ENCODE results near the gene ADISSP.

Gene ADISSP

DNA sequence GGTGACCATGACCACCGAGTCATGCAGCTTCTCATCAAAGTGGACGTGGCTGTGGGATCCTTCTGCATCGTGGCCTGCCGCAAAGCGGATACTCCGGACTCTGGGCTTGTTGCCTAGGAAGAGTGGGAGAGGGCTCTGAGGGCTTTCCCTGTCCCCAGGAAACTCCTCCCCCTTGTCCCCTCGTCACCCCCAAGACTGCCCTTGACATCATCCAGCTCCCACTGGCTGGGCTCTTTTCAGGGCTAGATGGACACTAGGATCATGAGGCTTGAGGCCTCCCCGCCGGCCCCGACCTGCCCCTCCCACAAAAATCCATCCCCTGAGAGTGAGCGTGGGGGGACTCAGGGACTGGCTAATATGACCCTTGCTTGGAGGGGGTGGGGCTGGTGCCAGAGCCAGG is 9.0 kb downstream of the ADISSP start (continued):
- TF ChIP-seq ZNF302 (tag by site-specific recombination; IDR thresholded peaks at IDR 0.05; ENCODE audit: low read depth) (no peak), ZFP41 (tag by site-specific recombination; IDR thresholded peaks at IDR 0.05; ENCODE audit: borderline replicate concordance) (no peak), GLI4 (tag by site-specific recombination; IDR thresholded peaks at IDR 0.05) (no peak), MYNN (tag by site-specific recombination; IDR thresholded peaks at IDR 0.05; ENCODE audit: borderline replicate concordance) (no peak), ZNF768 (tag by site-specific recombination; IDR thresholded peaks at IDR 0.05) (no peak), ZNF623 (tag by site-specific recombination; IDR thresholded peaks at IDR 0.05) (no peak), KLF8 (tag by site-specific recombination; IDR thresholded peaks at IDR 0.05) (no peak), YY1 (tag by site-specific recombination; IDR thresholded peaks at IDR 0.05) (no peak)
- TF ChIP-seq, protein P1, sequence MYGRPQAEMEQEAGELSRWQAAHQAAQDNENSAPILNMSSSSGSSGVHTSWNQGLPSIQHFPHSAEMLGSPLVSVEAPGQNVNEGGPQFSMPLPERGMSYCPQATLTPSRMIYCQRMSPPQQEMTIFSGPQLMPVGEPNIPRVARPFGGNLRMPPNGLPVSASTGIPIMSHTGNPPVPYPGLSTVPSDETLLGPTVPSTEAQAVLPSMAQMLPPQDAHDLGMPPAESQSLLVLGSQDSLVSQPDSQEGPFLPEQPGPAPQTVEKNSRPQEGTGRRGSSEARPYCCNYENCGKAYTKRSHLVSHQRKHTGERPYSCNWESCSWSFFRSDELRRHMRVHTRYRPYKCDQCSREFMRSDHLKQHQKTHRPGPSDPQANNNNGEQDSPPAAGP (tag by site-specific recombination; IDR thresholded peaks at IDR 0.05) = no peak
- TF ChIP-seq, protein P2, sequence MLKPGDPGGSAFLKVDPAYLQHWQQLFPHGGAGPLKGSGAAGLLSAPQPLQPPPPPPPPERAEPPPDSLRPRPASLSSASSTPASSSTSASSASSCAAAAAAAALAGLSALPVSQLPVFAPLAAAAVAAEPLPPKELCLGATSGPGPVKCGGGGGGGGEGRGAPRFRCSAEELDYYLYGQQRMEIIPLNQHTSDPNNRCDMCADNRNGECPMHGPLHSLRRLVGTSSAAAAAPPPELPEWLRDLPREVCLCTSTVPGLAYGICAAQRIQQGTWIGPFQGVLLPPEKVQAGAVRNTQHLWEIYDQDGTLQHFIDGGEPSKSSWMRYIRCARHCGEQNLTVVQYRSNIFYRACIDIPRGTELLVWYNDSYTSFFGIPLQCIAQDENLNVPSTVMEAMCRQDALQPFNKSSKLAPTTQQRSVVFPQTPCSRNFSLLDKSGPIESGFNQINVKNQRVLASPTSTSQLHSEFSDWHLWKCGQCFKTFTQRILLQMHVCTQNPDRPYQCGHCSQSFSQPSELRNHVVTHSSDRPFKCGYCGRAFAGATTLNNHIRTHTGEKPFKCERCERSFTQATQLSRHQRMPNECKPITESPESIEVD (tag by site-specific recombination; IDR thresholded peaks at IDR 0.05) = no peak

DNA sequence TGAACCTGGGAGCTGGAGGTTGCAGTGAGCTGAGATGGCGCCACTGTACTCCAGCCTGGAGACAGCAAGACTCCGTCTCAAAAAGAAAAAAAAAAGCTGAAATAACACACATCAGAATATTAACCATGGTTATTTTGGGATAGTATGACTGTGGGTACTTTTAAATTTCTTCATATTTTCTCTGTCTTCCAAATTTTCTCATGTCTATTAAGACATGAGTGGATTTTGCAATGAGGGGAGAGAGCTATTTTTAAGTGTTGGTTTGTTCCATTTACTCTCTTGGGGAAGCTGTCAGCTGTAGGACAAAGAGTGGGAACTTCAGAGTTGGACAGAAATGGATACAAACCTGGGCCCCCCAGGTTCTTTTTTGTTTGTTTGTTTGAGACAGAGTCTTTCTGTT is 10.3 kb downstream of the ADISSP start:
- Histone ChIP-seq H3K36me3 (ENCODE audit: control insufficient read depth in 2 of 2, insufficient read depth in 1 of 2, low read length in 2 of 2) (peaks cover 0 to 65% of the 10 kb centered on the region in 2 experiments; a peak in 2 of 3 replicates), H3K9me3 (ENCODE audit: control insufficient read depth, insufficient read depth, low read depth, low read length) (no peaks in the 10 kb centered on the region), H3K27ac (ENCODE audit: extremely low read depth, low read depth, low read length) (no peak overlapping the region), H3K4me1 (ENCODE audit: control insufficient read depth, insufficient read depth, low read length) (0 out of 2 replicates have a peak, but pooled peaks cover 2% of the 10 kb centered on the region), H3K4me3 (ENCODE audit: low read depth, low read length) (no peak overlapping the region)
- ChIA-PET POLR2A (interaction anchor here (0.6 to 1.7 kb wide), 3 partner anchors 10 to 84 kb away, joined by 3 to 9 read pairs (median 4); partner anchors contain the start of genes ADISSP and CDC25B), CTCF (interaction anchor here (0.6 to 2.9 kb wide), 9 partner anchors 9 to 315 kb away, joined by 3 to 12 read pairs (median 4); partner anchors contain the start of genes ADISSP and SPEF1)
- TF ChIP-seq MYNN (tag by site-specific recombination; IDR thresholded peaks at IDR 0.05; ENCODE audit: borderline replicate concordance) = no peak
- TF ChIP-seq ZFP69B (tag by site-specific recombination; IDR thresholded peaks at IDR 0.05) = no peak
- TF ChIP-seq, protein P3, sequence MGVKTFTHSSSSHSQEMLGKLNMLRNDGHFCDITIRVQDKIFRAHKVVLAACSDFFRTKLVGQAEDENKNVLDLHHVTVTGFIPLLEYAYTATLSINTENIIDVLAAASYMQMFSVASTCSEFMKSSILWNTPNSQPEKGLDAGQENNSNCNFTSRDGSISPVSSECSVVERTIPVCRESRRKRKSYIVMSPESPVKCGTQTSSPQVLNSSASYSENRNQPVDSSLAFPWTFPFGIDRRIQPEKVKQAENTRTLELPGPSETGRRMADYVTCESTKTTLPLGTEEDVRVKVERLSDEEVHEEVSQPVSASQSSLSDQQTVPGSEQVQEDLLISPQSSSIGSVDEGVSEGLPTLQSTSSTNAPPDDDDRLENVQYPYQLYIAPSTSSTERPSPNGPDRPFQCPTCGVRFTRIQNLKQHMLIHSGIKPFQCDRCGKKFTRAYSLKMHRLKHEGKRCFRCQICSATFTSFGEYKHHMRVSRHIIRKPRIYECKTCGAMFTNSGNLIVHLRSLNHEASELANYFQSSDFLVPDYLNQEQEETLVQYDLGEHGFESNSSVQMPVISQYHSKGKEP (tag by site-specific recombination; IDR thresholded peaks at IDR 0.05) = no peak
- no peak for TF ChIP-seq ZNF132 (tag by site-specific recombination; IDR thresholded peaks at IDR 0.05; ENCODE audit: borderline replicate concordance)
- TF ChIP-seq ZBTB1 (tag by site-specific recombination; IDR thresholded peaks at IDR 0.05) = no peak
- TF ChIP-seq ZNF350 (tag by site-specific recombination; IDR thresholded peaks at IDR 0.05) = no peak
- TF ChIP-seq, protein P4, sequence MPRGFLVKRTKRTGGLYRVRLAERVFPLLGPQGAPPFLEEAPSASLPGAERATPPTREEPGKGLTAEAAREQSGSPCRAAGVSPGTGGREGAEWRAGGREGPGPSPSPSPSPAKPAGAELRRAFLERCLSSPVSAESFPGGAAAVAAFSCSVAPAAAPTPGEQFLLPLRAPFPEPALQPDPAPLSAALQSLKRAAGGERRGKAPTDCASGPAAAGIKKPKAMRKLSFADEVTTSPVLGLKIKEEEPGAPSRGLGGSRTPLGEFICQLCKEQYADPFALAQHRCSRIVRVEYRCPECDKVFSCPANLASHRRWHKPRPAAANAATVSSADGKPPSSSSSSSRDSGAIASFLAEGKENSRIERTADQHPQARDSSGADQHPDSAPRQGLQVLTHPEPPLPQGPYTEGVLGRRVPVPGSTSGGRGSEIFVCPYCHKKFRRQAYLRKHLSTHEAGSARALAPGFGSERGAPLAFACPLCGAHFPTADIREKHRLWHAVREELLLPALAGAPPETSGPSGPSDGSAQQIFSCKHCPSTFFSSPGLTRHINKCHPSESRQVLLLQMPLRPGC (tag by site-specific recombination; IDR thresholded peaks at IDR 0.05) = no peak
- TF ChIP-seq RBAK (tag by site-specific recombination; IDR thresholded peaks at IDR 0.05) = no peak
- no peak for TF ChIP-seq ZNF221 (tag by site-specific recombination; IDR thresholded peaks at IDR 0.05; ENCODE audit: borderline replicate concordance)
- TF ChIP-seq ZNF664 (tag by site-specific recombination; IDR thresholded peaks at IDR 0.05) = no peak
- no peak for TF ChIP-seq OSR2 (tag by site-specific recombination; IDR thresholded peaks at IDR 0.05)
- TF ChIP-seq ZNF311 (tag by site-specific recombination; IDR thresholded peaks at IDR 0.05; ENCODE audit: borderline replicate concordance) = no peak
- TF ChIP-seq ZNF76 (tag by site-specific recombination; IDR thresholded peaks at IDR 0.05; ENCODE audit: borderline replicate concordance, low read depth) = no peak
- no peak for TF ChIP-seq ZNF777 (tag by site-specific recombination; IDR thresholded peaks at IDR 0.05; ENCODE audit: borderline replicate concordance)
- no peak for TF ChIP-seq ZNF202 (tag by site-specific recombination; IDR thresholded peaks at IDR 0.05; ENCODE audit: borderline replicate concordance)
- TF ChIP-seq, protein P5, sequence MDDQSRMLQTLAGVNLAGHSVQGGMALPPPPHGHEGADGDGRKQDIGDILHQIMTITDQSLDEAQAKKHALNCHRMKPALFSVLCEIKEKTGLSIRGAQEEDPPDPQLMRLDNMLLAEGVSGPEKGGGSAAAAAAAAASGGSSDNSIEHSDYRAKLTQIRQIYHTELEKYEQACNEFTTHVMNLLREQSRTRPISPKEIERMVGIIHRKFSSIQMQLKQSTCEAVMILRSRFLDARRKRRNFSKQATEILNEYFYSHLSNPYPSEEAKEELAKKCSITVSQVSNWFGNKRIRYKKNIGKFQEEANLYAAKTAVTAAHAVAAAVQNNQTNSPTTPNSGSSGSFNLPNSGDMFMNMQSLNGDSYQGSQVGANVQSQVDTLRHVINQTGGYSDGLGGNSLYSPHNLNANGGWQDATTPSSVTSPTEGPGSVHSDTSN (CRISPR knock-in tag; IDR thresholded peaks at IDR 0.05) = no peak
- TF ChIP-seq, protein P6, sequence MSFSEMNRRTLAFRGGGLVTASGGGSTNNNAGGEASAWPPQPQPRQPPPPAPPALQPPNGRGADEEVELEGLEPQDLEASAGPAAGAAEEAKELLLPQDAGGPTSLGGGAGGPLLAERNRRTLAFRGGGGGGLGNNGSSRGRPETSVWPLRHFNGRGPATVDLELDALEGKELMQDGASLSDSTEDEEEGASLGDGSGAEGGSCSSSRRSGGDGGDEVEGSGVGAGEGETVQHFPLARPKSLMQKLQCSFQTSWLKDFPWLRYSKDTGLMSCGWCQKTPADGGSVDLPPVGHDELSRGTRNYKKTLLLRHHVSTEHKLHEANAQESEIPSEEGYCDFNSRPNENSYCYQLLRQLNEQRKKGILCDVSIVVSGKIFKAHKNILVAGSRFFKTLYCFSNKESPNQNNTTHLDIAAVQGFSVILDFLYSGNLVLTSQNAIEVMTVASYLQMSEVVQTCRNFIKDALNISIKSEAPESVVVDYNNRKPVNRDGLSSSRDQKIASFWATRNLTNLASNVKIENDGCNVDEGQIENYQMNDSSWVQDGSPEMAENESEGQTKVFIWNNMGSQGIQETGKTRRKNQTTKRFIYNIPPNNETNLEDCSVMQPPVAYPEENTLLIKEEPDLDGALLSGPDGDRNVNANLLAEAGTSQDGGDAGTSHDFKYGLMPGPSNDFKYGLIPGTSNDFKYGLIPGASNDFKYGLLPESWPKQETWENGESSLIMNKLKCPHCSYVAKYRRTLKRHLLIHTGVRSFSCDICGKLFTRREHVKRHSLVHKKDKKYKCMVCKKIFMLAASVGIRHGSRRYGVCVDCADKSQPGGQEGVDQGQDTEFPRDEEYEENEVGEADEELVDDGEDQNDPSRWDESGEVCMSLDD (tag by site-specific recombination; IDR thresholded peaks at IDR 0.05) = no peak
